GM12878 (cell line): ENCODE measurements around the gene TPI1. TPM values are rescaled to one million over a fixed set of nuclear protein-coding genes. Genes with fewer than 3 reads are reported as not detected.

Experiments
- ATAC-seq: fragments of 200-7000 bp; cut with Tn5 transposase; 3 replicates; pipeline ENCODE4 v1.9.1; 2020; ENCODE audit warnings: mild to moderate bottlenecking, moderate library complexity
- BruUV-seq: library from RNA; stranded (reverse); fragments of 400-500 nt; replicated peaks from 2 replicates; lab custom pipeline; 2021; lab: Mats Ljungman, UMichigan
- CTCF ChIA-PET: fragments of 300-600 bp; sonication (Branson Sonifier 250); formaldehyde crosslinking; extraction: SDS; loops from one replicate; lab custom pipeline; 2021; ENCODE audit warnings: inconsistent platforms; lab: Yijun Ruan, JAX
- POLR2A ChIA-PET: fragments of 350-600 bp; formaldehyde crosslinking; extraction: SDS; loops from one replicate; lab custom pipeline; 2021; ENCODE audit warnings: inconsistent platforms; lab: Charles Lee
- RAD21 ChIA-PET: fragments of 300-600 bp; sonication (Branson Sonifier 250); formaldehyde crosslinking; loops from one replicate; lab custom pipeline; 2023; ENCODE audit warnings: antibody characterized with exemption; ENCODE audit not compliant: unreplicated experiment; lab: Charles Lee
- SMC1A ChIA-PET: fragments of 300-600 bp; sonication (Branson Sonifier 250); formaldehyde crosslinking; loops from one replicate; lab custom pipeline; 2023; ENCODE audit not compliant: unreplicated experiment, uncharacterized antibody; lab: Charles Lee
- DNase-seq: peaks from one replicate; pipeline ENCODE4 v3.0.0-alpha.2; 2011; ENCODE audit warnings: low read depth, low spot score
- FAIRE-seq: peaks from 3 replicates; lab custom pipeline; 2011; peaks lifted over from hg19 to GRCh38; lab: Jason Lieb, UNC
- H2AFZ ChIP-seq: 2 replicates; pipeline ENCODE4 v1.6.0; 2011; ENCODE audit warnings: low read depth, low read length, control low read depth; ENCODE audit not compliant: control insufficient read depth
- H3K27ac ChIP-seq: 2 replicates; pipeline ENCODE4 v1.5.1; 2011; ENCODE audit warnings: control low read depth; ENCODE audit not compliant: control insufficient read depth, insufficient read depth
- H3K27me3 ChIP-seq, 2 experiments: replicated peaks in 1 of 2; 2 replicates each; pipeline versions ENCODE4 v1.6.0 to v1.6.1; 2011; ENCODE audit warnings: low read length in 1 of 2; ENCODE audit not compliant: control insufficient read depth in 2 of 2, insufficient read depth in 2 of 2
- H3K36me3 ChIP-seq, 2 experiments: 2 replicates each; pipeline ENCODE4 v1.5.1; 2011; ENCODE audit warnings: low read length in 1 of 2; ENCODE audit not compliant: control insufficient read depth in 2 of 2, insufficient read depth in 2 of 2
- H3K4me1 ChIP-seq: 2 replicates; pipeline ENCODE4 v1.6.1; 2011; ENCODE audit warnings: mild to moderate bottlenecking, low read length, moderate library complexity, mixed read lengths; ENCODE audit not compliant: control insufficient read depth, insufficient read depth
- H3K4me2 ChIP-seq: 2 replicates; pipeline ENCODE4 v1.6.0; 2011; ENCODE audit warnings: control low read depth; ENCODE audit not compliant: control insufficient read depth, insufficient read depth
- H3K4me3 ChIP-seq: fragments of 200-600 bp; sonication (generic); 2 replicates; pipeline ENCODE4 v1.5.1; 2016
- H3K79me2 ChIP-seq: 2 replicates; pipeline ENCODE4 v1.6.0; 2011; ENCODE audit warnings: low read length; ENCODE audit not compliant: control insufficient read depth, insufficient read depth
- H3K9ac ChIP-seq: 2 replicates; pipeline ENCODE4 v1.8.0; 2011; ENCODE audit warnings: low read length, control low read depth, mixed read lengths; ENCODE audit not compliant: control insufficient read depth, insufficient read depth
- H3K9me3 ChIP-seq: replicated peaks from 3 replicates; pipeline ENCODE4 v1.5.1; 2011; ENCODE audit warnings: mild to moderate bottlenecking, low read length; ENCODE audit not compliant: control insufficient read depth, insufficient read depth
- H4K20me1 ChIP-seq: 2 replicates; pipeline ENCODE4 v1.6.0; 2011; ENCODE audit not compliant: control insufficient read depth, insufficient read depth
- MTA2 ChIP-seq: fragments of 450-650 bp; IDR thresholded peaks from 2 replicates; pipeline ENCODE4 v1.6.1; 2016; ENCODE audit warnings: low read depth, mild to moderate bottlenecking, moderate library complexity
- POLR2A ChIP-seq: IDR thresholded peaks from 2 replicates; pipeline ENCODE4 v1.6.1; 2011; ENCODE audit warnings: low read depth, mild to moderate bottlenecking, low read length
- REST ChIP-seq: IDR thresholded peaks from 2 replicates; pipeline ENCODE4 v1.6.1; 2012; ENCODE audit warnings: mild to moderate bottlenecking, low read depth, low read length
- WGBS: methylation state at CpG from one replicate; pipeline ENCODE4 v1.1.6; 2016; ENCODE audit warnings: low lambda C conversion rate; ENCODE audit not compliant: insufficient replicate concordance, insufficient coverage; ENCODE audit errors: missing lambda C conversion rate; 5-methylcytosine and 5-hydroxymethylcytosine counted together
- in situ Hi-C: fragments of 300-500 bp; cut with MboI; formaldehyde crosslinking; loops from 9 replicates; pipeline ENCODE4 v1.14.3; 2018; ENCODE audit warnings: mixed read lengths
- intact Hi-C: fragments of 100-400 bp; cut with micrococcal nuclease; formaldehyde crosslinking; loops from one replicate; pipeline ENCODE4 v1.14.2; 2022; ENCODE audit not compliant: unreplicated experiment
- polyA plus RNA-seq, 11 experiments: library from polyadenylated mRNA; depleted of rRNA in 4 of 11; unstranded in 6 of 11; stranded (reverse) in 5 of 11; fragments of >200 nt; fragmentation: Nextera tagmentation in 4 of 11; fragmentation: Illumina TruSeq in 1 of 11; extraction: Ambion mirVana in 4 of 11; extraction: Trizol in 1 of 11; gene quantifications; 1 replicate in 1 of 11; 2 replicates in 10 of 11; pipeline versions ENCODE4 v1.2.1 to v1.2.3, GENCODE V29; 2011 to 2016; ENCODE audit warnings: inconsistent platforms in 2 of 11, missing spikeins in 2 of 11, low read depth in 1 of 11
- total RNA-seq, 4 experiments: library from RNA; depleted of rRNA in 3 of 4; stranded (reverse); fragments of >200 nt in 3 of 4; fragmentation: Illumina TruSeq in 1 of 4; extraction: Trizol in 1 of 4; gene quantifications; 2 replicates each; pipeline versions ENCODE4 v1.2.1 to v1.2.3, GENCODE V29; 2013 to 2021

Gene TPI1
- total and polyA plus RNA-seq, 10 of the 15 experiments (the other 5 are each of a cell fraction or from before 2014, with no cell fraction given), result 916 to 7,349 (median 1,677) TPM

GRCh38 chr12:6845395-6845794 is 21.9 kb upstream of the TPI1 start:
- WGBS, result 94% methylated on average over 17 of the region's 17 CpGs
- RAD21 ChIA-PET, result interaction anchor here (1.0 kb wide), 1 partner anchor 46 kb away, joined by 3 read pairs; no protein-coding TSS in a partner anchor
- DNase-seq, result no peak
- H2AFZ ChIP-seq, result no peak overlapping the region
- no peak overlapping the region for H3K27ac ChIP-seq
- FAIRE-seq, result no peak
- H4K20me1 ChIP-seq, result no peaks in the 10 kb centered on the region
- H3K4me1 ChIP-seq, result peaks cover 19% of the 10 kb centered on the region
- no TSS peak for BruUV-seq
- POLR2A ChIA-PET, result interaction anchor here (0.6 kb wide), 1 partner anchor 11 kb away, joined by 3 read pairs; no protein-coding TSS in a partner anchor
- CTCF ChIA-PET, result interaction anchor here (1.4 to 3.0 kb wide), 2 partner anchors 10 to 25 kb away, joined by 4 to 16 read pairs; no protein-coding TSS in a partner anchor
- H3K4me3 ChIP-seq, result no peak overlapping the region
- H3K4me2 ChIP-seq, result no peak overlapping the region
- no peaks in the 10 kb centered on the region for H3K27me3 ChIP-seq
- no peaks in the 10 kb centered on the region for H3K9me3 ChIP-seq
- no peak for ATAC-seq
- no peak overlapping the region for H3K9ac ChIP-seq
- SMC1A ChIA-PET, result interaction anchor here (0.6 kb wide), 1 partner anchor 188 kb away, joined by 3 read pairs; no protein-coding TSS in a partner anchor
- peaks cover 16% of the 10 kb centered on the region for H3K79me2 ChIP-seq
- in situ Hi-C loops, result no loop called here
- TF ChIP-seq POLR2A (peak; percentile 40; the same call in 1 of the 2 replicates), MTA2 (no peak), REST (no peak)
- TF ChIP-seq, all 136 proteins: peak for 1
- intact Hi-C loops, result no loop called here
- H3K36me3 ChIP-seq, result peaks cover 0 to 11% of the 10 kb centered on the region in 2 experiments; a peak in 3 of 4 replicates
